K562 (cell line): Measurements from ENCODE around the gene DHRS3. TPM values are rescaled to one million over a fixed set of nuclear protein-coding genes. Genes with fewer than 3 reads are reported as not detected.

ENCODE experiments used
- BACH1 ChIP-seq: fragments of 200-800 bp; sonication (Bioruptor generic); IDR thresholded peaks from 2 replicates; pipeline ENCODE4 v1.6.1; 2016; ENCODE audit warnings: missing genetic modification characterization, missing compliant biosample characterization
- ERF ChIP-seq: fragments of 450-650 bp; formaldehyde crosslinking; IDR thresholded peaks from 2 replicates; pipeline ENCODE4 v1.4.0; 2020; ENCODE audit warnings: mild to moderate bottlenecking, mixed read lengths
- PBX2 ChIP-seq, 2 experiments: IDR thresholded peaks in 1 of 2; conservative IDR thresholded peaks in 1 of 2; 2 replicates each; pipeline ENCODE4 v1.6.1; 2016; ENCODE audit warnings: low read depth in 2 of 2, mild to moderate bottlenecking in 1 of 2, missing compliant biosample characterization in 1 of 2, missing genetic modification characterization in 1 of 2, moderate library complexity in 1 of 2
- REST ChIP-seq, 2 experiments: fragments of 450-650 bp; formaldehyde crosslinking in 1 of 2; IDR thresholded peaks; 2 replicates each; pipeline versions ENCODE4 v1.4.0 to v1.6.1; 2014 to 2020; ENCODE audit warnings: mild to moderate bottlenecking in 2 of 2, borderline replicate concordance in 1 of 2, low read depth in 1 of 2
- TFAP4 ChIP-seq: sonication (generic); formaldehyde crosslinking; IDR thresholded peaks from 2 replicates; pipeline ENCODE4 v1.8.0; 2022; ENCODE audit warnings: missing genetic modification reagents, mild to moderate bottlenecking, moderate library complexity, borderline replicate concordance
- TRIM28 ChIP-seq: fragments of 450-650 bp; IDR thresholded peaks from 2 replicates; pipeline ENCODE4 v1.6.1; 2017
- ZNF274 ChIP-seq: IDR thresholded peaks from 2 replicates; pipeline ENCODE4 v1.6.1; 2011; ENCODE audit warnings: low read depth, mild to moderate bottlenecking, low read length, moderate library complexity, borderline replicate concordance
- ZNF3 ChIP-seq: fragments of 250-450 bp; sonication (Bioruptor Pico); IDR thresholded peaks from 2 replicates; pipeline ENCODE4 v1.5.0; 2021; ENCODE audit warnings: mild to moderate bottlenecking, moderate library complexity
- polyA plus RNA-seq, 8 experiments: library from polyadenylated mRNA; depleted of rRNA in 4 of 8; stranded (reverse) in 5 of 8; unstranded in 3 of 8; fragments of >200 nt; fragmentation: Nextera tagmentation in 2 of 8; fragmentation: Illumina TruSeq in 1 of 8; extraction: Ambion mirVana in 2 of 8; extraction: Trizol in 1 of 8; gene quantifications; 2 replicates each; pipeline versions ENCODE4 v1.2.1 to v1.2.3, GENCODE V29; 2011 to 2014; ENCODE audit warnings: inconsistent platforms in 1 of 8, missing spikeins in 1 of 8
- total RNA-seq, 7 experiments: library from RNA; depleted of rRNA in 6 of 7; stranded (reverse); fragments of >200 nt in 6 of 7; fragmentation: Illumina TruSeq in 2 of 7; extraction: Trizol in 2 of 7; gene quantifications; 2 replicates each; pipeline versions ENCODE4 v1.2.1 to v1.2.3, GENCODE V29; 2011 to 2021; ENCODE audit warnings: low replicate concordance in 1 of 7

The DHRS3 gene
- total and polyA plus RNA-seq, 9 of the 15 experiments (the other 6 are each of a cell fraction or from before 2014, with no cell fraction given): 21.0 to 116 (median 58.7) TPM

GRCh38 chr1:12654657-12655056 lies 36.6 kb upstream of the DHRS3 start (continued):
- TF ChIP-seq TFAP4 (no peak), ZNF274 (no peak), BACH1 (tag) (no peak), ZNF3 (CRISPR knock-in tag) (no peak), ERF (no peak), PBX2 (CRISPR knock-in tag; IDR thresholded peaks at IDR 0.05; ENCODE audit: low read depth) (no peak), PBX2 (tag; conservative IDR thresholded peaks at IDR 0.05; ENCODE audit: low read depth) (no peak), TRIM28 (no peak), REST (IDR thresholded peaks at IDR 0.05; ENCODE audit: borderline replicate concordance) (no peak), REST (CRISPR knock-in tag; IDR thresholded peaks at IDR 0.05; ENCODE audit: low read depth) (no peak)
